ENCODE results near the gene BACH2.
"Not testable (repeated sequence)": the region's sequence is repeated elsewhere in the genome, so short reads cannot be mapped to it uniquely, and the experiment has no call there.

The BACH2 gene

DNA sequence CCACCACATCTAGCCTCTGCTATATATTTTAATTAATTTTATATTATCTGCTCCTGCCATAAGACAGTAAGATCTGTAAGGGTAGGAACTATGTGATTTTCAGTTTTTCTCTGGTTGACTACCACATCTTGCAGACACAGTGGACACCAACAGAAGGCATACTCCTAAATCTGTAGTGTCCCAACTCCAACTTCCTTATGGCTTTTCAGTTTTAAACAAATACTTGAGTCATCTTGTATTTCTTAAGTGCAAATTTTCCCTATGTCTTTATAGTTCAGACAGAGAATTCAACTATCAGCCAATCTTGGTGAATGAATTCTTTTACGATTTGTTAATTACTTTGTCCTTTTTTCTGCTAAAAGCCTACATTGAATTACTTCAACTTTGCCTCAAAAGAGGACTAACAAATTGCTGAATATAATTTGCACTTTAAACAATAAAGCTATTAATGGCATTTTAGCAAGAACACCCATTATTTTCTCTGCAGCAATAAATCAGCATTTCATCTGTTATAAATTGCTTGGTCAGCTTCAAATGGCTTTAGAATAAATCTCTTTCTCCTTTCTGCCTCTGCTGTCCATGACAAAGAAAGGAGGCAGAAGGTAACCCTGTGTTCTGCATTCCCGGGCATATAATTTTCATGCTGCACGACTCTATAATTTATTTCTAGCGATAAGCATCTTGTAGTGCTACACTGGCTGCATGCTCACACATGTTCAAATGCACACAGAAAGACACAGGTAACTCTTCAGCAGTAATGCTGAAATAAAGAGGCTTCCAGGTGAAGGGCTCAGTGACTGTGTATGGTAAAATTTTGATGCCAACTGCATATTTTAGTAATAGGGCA, 144.8 kb downstream of the BACH2 start:
- DNase-seq: no peak

GRCh38 chr6:90149280-90149679, 147.4 kb downstream of the BACH2 start:
- no peak for DNase-seq

- no peak for DNase-seq
Measured at GRCh38 chr6:90148867-90149266, 147.8 kb downstream of the BACH2 start.

DNA sequence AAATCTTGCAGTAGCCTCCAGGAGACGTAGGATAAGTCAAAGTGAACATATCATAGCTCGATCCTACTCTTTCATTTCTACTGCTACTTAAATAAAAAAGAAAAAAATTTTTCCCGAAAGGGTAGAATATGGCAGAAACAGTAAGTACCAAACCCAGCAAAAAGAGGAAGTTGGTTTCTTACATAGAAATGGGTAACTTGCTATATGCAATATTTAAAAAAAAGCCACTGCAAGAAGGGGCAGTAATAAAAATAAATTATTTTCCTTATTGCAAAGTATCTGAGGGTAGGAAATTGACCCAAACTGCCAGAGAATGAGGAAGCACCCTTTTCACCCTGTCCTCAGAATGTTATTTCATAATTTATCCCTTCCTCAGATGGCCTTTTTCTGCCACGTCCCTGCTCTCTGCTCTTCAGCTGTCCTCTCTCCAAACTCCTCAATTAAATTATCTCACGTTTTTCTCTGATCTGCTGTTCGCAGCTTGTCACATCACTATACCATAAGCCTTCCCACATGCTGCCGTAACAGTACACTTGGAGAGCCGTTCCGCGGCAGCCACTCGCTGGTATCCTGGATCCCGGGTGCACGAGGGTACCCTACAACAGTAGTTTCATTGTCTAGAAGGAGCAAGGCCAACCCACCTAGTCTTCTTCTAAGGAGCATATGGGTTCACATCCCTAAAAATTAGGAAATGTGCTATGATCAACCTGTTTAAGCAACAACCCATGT, 149.6 kb downstream of the BACH2 start:
- DNase-seq: no peak

DNA sequence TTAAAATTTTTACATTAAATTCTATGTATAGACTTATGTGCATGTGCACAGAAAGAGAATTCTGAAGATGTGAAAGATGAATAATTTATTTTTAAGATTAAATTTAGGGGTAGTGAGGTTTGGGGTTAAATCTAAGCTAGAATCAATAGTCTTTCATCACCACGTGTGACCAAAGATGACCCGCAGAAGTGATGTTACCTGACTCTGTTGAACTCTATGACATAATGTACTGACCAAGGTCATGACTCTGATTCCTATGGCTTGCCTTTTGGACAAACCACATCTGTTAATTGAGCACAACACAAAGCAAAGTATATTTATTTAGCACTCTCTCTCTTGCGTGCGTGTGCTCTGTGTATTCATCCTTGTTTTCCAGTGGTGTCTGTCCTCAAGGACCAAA, 150.6 kb downstream of the BACH2 start:
- DNase-seq: no peak

- DNase-seq: no peak
Measured at GRCh38 chr6:90144928-90145555, 151.6 kb downstream of the BACH2 start.

GRCh38 chr6:90144396-90144795, 152.2 kb downstream of the BACH2 start:
- DNase-seq: no peak

DNA sequence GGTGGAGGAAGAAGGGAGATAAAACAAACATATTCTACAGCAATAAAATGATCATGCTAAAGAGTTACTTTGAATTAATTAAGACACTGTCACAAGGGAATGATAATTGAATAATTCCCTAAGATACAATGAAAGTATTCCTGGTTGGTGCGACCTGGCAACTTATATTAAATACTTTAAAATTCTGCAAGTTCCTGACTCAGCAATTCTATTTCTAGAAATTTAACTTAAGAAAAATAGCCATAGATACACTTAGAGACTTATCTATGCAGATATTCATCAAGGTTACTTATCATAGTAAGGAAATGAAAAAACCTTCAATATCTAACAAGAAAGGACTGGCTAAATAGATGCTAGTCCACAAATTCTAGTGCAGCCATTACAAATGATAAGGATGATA, 156.0 kb downstream of the BACH2 start:
- no peak for DNase-seq

DNA sequence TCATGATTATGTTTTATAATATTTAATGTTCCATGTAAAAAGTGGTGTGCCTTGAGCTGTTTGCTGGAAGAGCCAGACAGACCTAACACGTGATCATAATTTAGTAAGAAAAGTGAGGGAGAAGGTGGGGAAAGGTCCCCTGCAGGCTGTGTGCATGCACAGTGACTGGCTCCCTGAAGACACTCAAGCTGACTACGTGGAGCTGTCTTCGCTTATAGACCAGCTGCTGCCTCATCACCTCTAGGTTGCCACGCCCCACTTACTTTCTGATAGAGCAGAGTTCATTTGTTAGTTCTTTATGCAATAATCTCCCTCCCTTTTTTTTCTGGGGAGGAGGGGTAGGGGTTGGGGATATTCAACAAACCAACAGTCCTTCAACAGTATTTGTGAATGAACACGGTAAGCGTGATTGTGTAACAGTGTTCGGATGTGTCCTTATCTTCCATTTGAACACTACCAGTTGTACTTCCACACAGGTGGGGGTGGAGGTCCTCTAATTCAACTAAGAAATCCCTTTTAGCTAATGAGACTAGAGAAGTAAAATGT, 157.3 kb downstream of the BACH2 start:
- DNase-seq: no peak

- DNase-seq: no peak
Measured at GRCh38 chr6:90136837-90137568, 159.6 kb downstream of the BACH2 start.

DNA sequence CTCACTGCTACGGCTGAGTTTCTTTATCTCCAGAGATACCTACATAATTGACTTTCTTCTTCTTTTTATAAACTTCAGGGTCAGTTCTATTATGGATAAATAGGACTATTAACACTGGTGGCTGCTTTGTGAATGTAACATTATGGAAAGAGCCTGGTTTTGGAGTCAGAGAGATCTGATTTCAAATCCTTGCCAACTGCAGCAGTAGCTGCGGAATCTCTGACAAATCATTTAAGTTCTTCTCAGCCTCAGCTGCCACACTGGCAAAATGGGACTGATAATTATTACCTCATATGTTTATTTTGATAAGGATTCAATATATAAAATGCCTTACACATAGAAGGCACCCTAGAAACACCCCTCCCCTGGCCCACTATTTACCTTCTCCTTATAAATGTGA, 160.5 kb downstream of the BACH2 start:
- no peak for DNase-seq

- no peak for DNase-seq
Measured at GRCh38 chr6:90135667-90136066, 161.0 kb downstream of the BACH2 start.

- not testable (repeated sequence) for DNase-seq
Measured at GRCh38 chr6:90133664-90134063, 163.0 kb downstream of the BACH2 start.

DNA sequence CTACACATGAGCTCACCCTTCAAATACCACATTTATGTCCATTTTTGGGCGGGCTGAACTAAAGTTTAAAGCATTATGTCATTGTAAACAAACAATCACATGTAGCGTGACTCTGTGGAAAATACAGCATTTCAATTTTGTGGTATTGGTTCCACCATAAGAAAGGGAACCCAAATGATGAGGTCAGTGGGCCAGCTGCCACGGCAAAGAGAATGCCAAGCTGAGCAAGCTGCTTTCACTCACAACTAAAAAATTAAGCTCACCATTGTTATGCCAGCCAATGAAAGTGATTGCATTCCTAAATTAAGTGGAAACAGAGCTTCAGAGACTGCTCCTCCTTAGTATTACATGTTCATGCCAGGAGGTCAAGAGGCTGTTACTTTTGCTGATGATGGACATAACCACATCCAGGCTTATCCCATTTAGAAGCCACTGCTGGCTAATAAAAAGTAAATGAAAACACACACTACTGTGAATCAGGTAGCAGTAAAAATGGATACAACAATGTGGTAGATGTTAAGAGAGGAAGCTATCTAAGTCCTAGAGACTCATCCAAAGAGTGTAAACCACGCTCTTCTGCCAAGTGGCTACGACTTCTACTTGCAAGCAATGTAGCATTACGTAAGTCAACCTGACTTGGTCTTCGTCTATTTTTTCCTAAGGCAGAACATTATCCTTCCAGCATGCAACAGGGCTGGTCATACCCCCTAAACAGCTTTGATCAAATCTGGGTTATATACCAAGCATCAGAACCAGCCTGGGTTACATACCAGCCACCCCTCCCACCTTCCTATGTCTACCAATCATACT, 164.8 kb downstream of the BACH2 start:
- peak in 1 of 2 experiments; percentile 12 for DNase-seq

DNA sequence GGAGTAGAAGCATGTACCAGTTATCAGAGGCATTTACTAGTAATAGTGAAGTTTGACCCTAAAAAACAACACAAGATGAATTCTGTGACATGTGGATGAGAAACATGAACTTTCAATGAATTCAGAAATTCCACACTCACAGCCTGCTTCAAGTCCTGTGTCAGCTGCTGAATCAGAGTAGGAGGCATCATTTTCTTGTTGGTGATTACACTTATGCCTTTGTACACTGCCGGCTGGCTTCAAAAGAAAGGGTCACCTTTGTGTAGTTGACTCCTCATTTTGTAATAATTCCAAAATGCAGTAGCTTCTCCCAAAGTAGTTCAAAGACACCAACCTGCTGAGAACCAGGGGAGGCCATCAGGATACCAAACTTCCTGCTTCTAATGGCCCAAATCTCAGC, 165.5 kb downstream of the BACH2 start:
- no peak for DNase-seq

- not testable (repeated sequence) for DNase-seq
Measured at GRCh38 chr6:90128687-90129086, 168.0 kb downstream of the BACH2 start.

DNA sequence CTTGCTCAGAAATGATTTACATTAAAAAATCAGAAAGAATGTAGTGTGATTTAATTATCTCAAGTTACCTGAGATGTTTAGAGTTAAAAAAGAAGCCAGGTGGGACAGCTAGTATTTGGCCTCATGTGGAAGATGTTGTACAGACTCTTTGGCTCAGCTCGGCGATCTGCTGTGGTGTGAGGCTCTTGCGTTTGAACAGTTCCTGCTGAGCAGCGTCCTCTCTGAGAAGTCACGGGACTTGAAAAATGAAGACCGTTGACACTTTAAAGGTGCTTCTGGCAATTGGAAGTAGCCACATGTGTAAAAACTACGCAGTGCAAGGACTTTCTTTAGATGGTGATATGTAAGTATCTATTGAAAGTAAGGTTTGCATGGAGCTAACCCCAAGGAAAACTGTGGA, 169.0 kb downstream of the BACH2 start:
- DNase-seq: no peak

- DNase-seq: no peak
Measured at GRCh38 chr6:90126839-90127238, 169.8 kb downstream of the BACH2 start.

DNA sequence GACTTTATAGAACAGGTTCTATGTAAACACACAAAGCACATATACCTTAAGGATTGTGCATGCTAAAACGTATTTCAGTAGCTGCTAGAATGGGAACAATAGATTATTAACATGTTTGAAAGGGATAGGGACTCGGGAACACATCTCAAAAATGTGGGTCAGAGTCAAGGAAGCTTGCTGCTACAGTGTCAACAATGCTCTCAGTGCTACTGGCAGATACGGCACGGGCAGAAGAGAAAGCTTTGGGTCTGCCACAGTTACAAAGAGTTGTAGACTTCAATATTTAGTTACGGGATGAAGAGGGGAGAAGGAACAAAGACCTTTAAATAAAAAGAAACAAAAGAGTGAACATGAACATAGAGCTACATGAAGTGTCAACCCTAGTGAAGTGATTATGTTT, 170.5 kb downstream of the BACH2 start:
- no peak for DNase-seq

DNA sequence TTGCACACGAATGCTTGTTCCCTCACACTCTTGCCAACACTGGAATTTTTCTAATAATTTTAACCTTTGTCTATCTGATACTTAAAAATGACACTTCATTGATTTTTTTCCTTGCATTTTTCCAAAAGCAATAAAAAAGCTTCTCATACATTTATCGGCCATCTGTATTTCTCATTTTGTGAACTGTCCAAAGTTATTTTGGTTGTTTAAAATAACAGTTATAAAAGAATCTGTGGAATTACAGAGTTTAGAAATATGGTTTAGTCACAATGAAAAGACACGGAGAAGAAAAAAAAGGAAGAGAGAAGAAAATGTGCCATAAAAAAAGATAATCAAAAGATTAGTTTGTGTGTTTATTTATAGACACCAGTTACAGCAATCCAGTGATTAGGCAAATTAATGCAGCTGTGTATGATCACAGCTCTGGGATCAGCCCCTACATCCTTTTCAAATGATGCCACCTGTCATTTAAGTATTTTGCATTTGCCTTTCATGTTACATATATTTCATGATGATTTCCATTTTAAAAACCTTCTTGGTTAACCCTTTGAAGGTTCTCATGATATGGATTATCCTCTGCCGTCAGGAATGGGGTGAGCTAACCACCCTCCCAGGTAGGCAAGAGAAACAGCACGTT, 171.7 kb downstream of the BACH2 start:
- no peak for DNase-seq

DNA sequence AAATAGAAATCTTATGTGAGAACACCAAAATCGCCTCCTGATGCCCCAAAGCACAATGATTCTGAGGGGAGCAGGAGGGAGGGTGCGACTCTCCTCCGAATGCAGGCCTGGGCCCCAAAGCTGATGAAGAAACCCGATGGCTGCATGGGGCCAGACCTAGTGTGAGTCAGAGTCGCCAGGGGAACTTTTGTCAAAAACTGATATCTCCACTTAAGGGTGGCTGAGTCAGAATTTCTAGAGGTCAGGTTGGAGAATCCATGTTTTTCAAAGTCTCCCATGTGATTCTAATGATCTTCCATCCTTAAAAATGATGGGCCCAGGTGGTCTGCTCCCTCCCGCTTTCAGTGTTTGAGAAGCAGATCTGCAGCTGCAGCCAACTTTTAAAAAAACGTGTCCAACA, 172.8 kb downstream of the BACH2 start:
- DNase-seq: no peak

Data from cerebellar nuclear complex (tissue), 1 donor.